ENCODE data around the gene FAM174B.

FAM174B gene

GRCh38 chr15:92579931-92580470, 75.6 kb downstream of the FAM174B start:
- no peak overlapping the region for H2AFZ ChIP-seq (ENCODE audit: low read length)
- no peaks in the 10 kb centered on the region for H3K36me3 ChIP-seq (replicated peaks; ENCODE audit: insufficient read depth, low read length)
- TF ChIP-seq, protein P1, sequence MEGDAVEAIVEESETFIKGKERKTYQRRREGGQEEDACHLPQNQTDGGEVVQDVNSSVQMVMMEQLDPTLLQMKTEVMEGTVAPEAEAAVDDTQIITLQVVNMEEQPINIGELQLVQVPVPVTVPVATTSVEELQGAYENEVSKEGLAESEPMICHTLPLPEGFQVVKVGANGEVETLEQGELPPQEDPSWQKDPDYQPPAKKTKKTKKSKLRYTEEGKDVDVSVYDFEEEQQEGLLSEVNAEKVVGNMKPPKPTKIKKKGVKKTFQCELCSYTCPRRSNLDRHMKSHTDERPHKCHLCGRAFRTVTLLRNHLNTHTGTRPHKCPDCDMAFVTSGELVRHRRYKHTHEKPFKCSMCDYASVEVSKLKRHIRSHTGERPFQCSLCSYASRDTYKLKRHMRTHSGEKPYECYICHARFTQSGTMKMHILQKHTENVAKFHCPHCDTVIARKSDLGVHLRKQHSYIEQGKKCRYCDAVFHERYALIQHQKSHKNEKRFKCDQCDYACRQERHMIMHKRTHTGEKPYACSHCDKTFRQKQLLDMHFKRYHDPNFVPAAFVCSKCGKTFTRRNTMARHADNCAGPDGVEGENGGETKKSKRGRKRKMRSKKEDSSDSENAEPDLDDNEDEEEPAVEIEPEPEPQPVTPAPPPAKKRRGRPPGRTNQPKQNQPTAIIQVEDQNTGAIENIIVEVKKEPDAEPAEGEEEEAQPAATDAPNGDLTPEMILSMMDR (IDR thresholded peaks at IDR 0.05; ENCODE audit: low read length): no peak
- no peak for TF ChIP-seq EZH2phosphoT487 (IDR thresholded peaks at IDR 0.05; ENCODE audit: low read length)
- no peak for TF ChIP-seq EZH2 (optimal IDR thresholded peaks at IDR 0.05; ENCODE audit: low read depth, low read length)
- H3K4me1 ChIP-seq (ENCODE audit: low read length): no peaks in the 10 kb centered on the region
- H3K4me2 ChIP-seq (ENCODE audit: low read depth, low read length): no peak overlapping the region
- H3K9me3 ChIP-seq (replicated peaks; ENCODE audit: insufficient read depth, low read length): no peaks in the 10 kb centered on the region
- no peaks in the 10 kb centered on the region for H3K27me3 ChIP-seq (replicated peaks; ENCODE audit: insufficient read depth, low read length)
- H3K79me2 ChIP-seq (ENCODE audit: low read length): no peaks in the 10 kb centered on the region
- no peak overlapping the region for H3K9ac ChIP-seq (ENCODE audit: low read length)
- H3K27ac ChIP-seq (ENCODE audit: low read length): no peak overlapping the region
- H3F3A ChIP-seq (ENCODE audit: insufficient read depth, low read length): no peaks in the 10 kb centered on the region
- no peak for DNase-seq
- no peaks in the 10 kb centered on the region for H4K20me1 ChIP-seq (ENCODE audit: insufficient read depth, low read length)
- no peak overlapping the region for H3K4me3 ChIP-seq (ENCODE audit: low read length)
- H3K9me2 ChIP-seq (replicated peaks; ENCODE audit: insufficient read depth, low read length): no peaks in the 10 kb centered on the region

DNA sequence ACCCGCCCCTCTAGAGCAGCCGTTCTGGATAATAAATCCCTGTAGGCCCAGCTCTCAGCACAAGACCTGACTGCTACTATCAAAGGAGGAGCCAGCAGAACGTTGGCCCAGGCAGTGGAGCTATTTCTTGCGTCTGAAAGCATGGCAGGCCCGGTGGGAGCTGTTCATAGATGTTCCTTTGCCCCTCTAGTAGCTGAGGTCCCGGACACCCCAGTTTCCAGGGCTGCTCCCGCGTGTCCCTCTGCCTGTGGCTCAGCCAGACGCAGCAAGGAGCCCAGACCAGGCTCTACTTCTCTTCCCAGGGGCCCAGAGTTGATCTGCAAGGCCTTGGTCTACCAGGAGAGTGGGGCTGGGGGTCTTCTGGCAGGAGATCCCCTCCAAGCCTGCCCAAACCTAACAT, 76.1 kb downstream of the FAM174B start:
- Histone ChIP-seq H3K27me3 (replicated peaks; ENCODE audit: insufficient read depth, low read length) (no peaks in the 10 kb centered on the region), H2AFZ (ENCODE audit: low read length) (no peak overlapping the region)
- DNase-seq: no peak

GRCh38 chr15:92578096-92578835, 77.3 kb downstream of the FAM174B start:
- Histone ChIP-seq H3K9ac (ENCODE audit: low read length) (no peak overlapping the region), H3K4me3 (ENCODE audit: low read length) (no peak overlapping the region), H4K20me1 (ENCODE audit: insufficient read depth, low read length) (no peaks in the 10 kb centered on the region), H3K36me3 (replicated peaks; ENCODE audit: insufficient read depth, low read length) (no peaks in the 10 kb centered on the region), H3K27ac (ENCODE audit: low read length) (no peak overlapping the region), H3K4me2 (ENCODE audit: low read depth, low read length) (no peak overlapping the region), H3F3A (ENCODE audit: insufficient read depth, low read length) (no peaks in the 10 kb centered on the region), H3K9me2 (replicated peaks; ENCODE audit: insufficient read depth, low read length) (no peaks in the 10 kb centered on the region), H3K79me2 (ENCODE audit: low read length) (no peaks in the 10 kb centered on the region), H2AFZ (ENCODE audit: low read length) (no peak overlapping the region), H3K9me3 (replicated peaks; ENCODE audit: insufficient read depth, low read length) (no peaks in the 10 kb centered on the region), H3K27me3 (replicated peaks; ENCODE audit: insufficient read depth, low read length) (no peaks in the 10 kb centered on the region), H3K4me1 (ENCODE audit: low read length) (no peaks in the 10 kb centered on the region)
- DNase-seq: no peak
- TF ChIP-seq EZH2phosphoT487 (IDR thresholded peaks at IDR 0.05; ENCODE audit: low read length) (no peak), EZH2 (optimal IDR thresholded peaks at IDR 0.05; ENCODE audit: low read depth, low read length) (no peak)
- TF ChIP-seq, protein P1 (IDR thresholded peaks at IDR 0.05; ENCODE audit: low read length): no peak

More for the DNA sequence above, 76.1 kb downstream of the FAM174B start:
- Histone ChIP-seq H3K9me3 (replicated peaks; ENCODE audit: insufficient read depth, low read length) (no peaks in the 10 kb centered on the region), H3K79me2 (ENCODE audit: low read length) (no peaks in the 10 kb centered on the region), H3K4me1 (ENCODE audit: low read length) (no peaks in the 10 kb centered on the region), H3K9ac (ENCODE audit: low read length) (no peak overlapping the region), H3K4me3 (ENCODE audit: low read length) (no peak overlapping the region), H3K36me3 (replicated peaks; ENCODE audit: insufficient read depth, low read length) (no peaks in the 10 kb centered on the region), H3K9me2 (replicated peaks; ENCODE audit: insufficient read depth, low read length) (no peaks in the 10 kb centered on the region), H3F3A (ENCODE audit: insufficient read depth, low read length) (no peaks in the 10 kb centered on the region), H3K27ac (ENCODE audit: low read length) (no peak overlapping the region), H4K20me1 (ENCODE audit: insufficient read depth, low read length) (no peaks in the 10 kb centered on the region), H3K4me2 (ENCODE audit: low read depth, low read length) (no peak overlapping the region)
- TF ChIP-seq, protein P1 (IDR thresholded peaks at IDR 0.05; ENCODE audit: low read length): no peak
- TF ChIP-seq EZH2phosphoT487 (IDR thresholded peaks at IDR 0.05; ENCODE audit: low read length) (no peak), EZH2 (optimal IDR thresholded peaks at IDR 0.05; ENCODE audit: low read depth, low read length) (no peak)

Measured in MM.1S (cell line).